Osteocyte (in vitro differentiated cells): ENCODE results near the gene ARHGAP12. TPM values are rescaled to one million over a fixed set of nuclear protein-coding genes. Genes with fewer than 3 reads are reported as not detected.

Experiments
- DNase-seq: peaks from one replicate; pipeline ENCODE4 v3.0.0; 2021; ENCODE audit warnings: mixed read lengths; ENCODE audit not compliant: unreplicated experiment; ENCODE audit errors: extremely low spot score
- H3K27ac Mint-ChIP-seq: one replicate; pipeline ENCODE4 v1.8.0; 2021; ENCODE audit warnings: mild to moderate bottlenecking, mixed read lengths; ENCODE audit not compliant: unreplicated experiment
- H3K27me3 Mint-ChIP-seq: one replicate; pipeline ENCODE4 v1.8.0; 2021; ENCODE audit warnings: mixed read lengths; ENCODE audit not compliant: unreplicated experiment
- H3K36me3 Mint-ChIP-seq: one replicate; pipeline ENCODE4 v1.8.0; 2021; ENCODE audit warnings: mixed read lengths; ENCODE audit not compliant: unreplicated experiment
- H3K4me1 Mint-ChIP-seq: one replicate; pipeline ENCODE4 v1.8.0; 2021; ENCODE audit warnings: mixed read lengths; ENCODE audit not compliant: unreplicated experiment
- H3K4me3 Mint-ChIP-seq: one replicate; pipeline ENCODE4 v1.8.0; 2021; ENCODE audit warnings: mild to moderate bottlenecking, moderate library complexity, mixed read lengths; ENCODE audit not compliant: unreplicated experiment
- H3K9me3 Mint-ChIP-seq: one replicate; pipeline ENCODE4 v1.8.0; 2021; ENCODE audit warnings: mixed read lengths; ENCODE audit not compliant: unreplicated experiment
- CTCF ChIP-seq: fragments of 200-600 bp; sonication (generic); IDR thresholded peaks from 2 replicates; pipeline ENCODE4 v1.5.0; 2021; ENCODE audit warnings: antibody characterized with exemption, mild to moderate bottlenecking, moderate library complexity
- total RNA-seq: library from RNA; stranded (reverse); gene quantifications from 2 replicates; pipeline ENCODE4 v1.2.1, GENCODE V29; 2021

The ARHGAP12 gene
- total RNA-seq, 1 donor from 2014 or later: 18.8 TPM

- H3K27me3 Mint-ChIP-seq: no peaks in the 10 kb centered on the region
- no peak overlapping the region for H3K27ac Mint-ChIP-seq
- no peak for DNase-seq
- no peak for TF ChIP-seq CTCF
- H3K36me3 Mint-ChIP-seq: no peaks in the 10 kb centered on the region
- H3K4me3 Mint-ChIP-seq: no peak overlapping the region
- H3K4me1 Mint-ChIP-seq: peaks cover 11% of the 10 kb centered on the region
- H3K9me3 Mint-ChIP-seq: peaks cover 4% of the 10 kb centered on the region
Measured at GRCh38 chr10:31961277-31962074, 32.8 kb upstream of the ARHGAP12 start.

GRCh38 chr10:31959461-31960173 lies 31.0 kb upstream of the ARHGAP12 start:
- H3K36me3 Mint-ChIP-seq: peaks cover under 1% of the 10 kb centered on the region
- H3K4me3 Mint-ChIP-seq: no peak overlapping the region
- H3K27me3 Mint-ChIP-seq: no peaks in the 10 kb centered on the region
- H3K9me3 Mint-ChIP-seq: peaks cover 5% of the 10 kb centered on the region
- DNase-seq: no peak
- TF ChIP-seq CTCF: no peak
- peaks cover 11% of the 10 kb centered on the region for H3K4me1 Mint-ChIP-seq
- no peak overlapping the region for H3K27ac Mint-ChIP-seq

- H3K4me3 Mint-ChIP-seq: no peak overlapping the region
Measured at GRCh38 chr10:31958856-31959255, 30.2 kb upstream of the ARHGAP12 start.

GRCh38 chr10:31956200-31956946 lies 27.7 kb upstream of the ARHGAP12 start:
- Mint-ChIP-seq H3K9me3 (peaks cover 11% of the 10 kb centered on the region), H3K27ac (no peak overlapping the region), H3K4me1 (peaks cover 9% of the 10 kb centered on the region), H3K27me3 (no peaks in the 10 kb centered on the region), H3K36me3 (peaks cover 4% of the 10 kb centered on the region), H3K4me3 (no peak overlapping the region)
- no peak for TF ChIP-seq CTCF
- no peak for DNase-seq

More at GRCh38 chr10:31958856-31959255, 30.2 kb upstream of the ARHGAP12 start:
- no peak for TF ChIP-seq CTCF
- Mint-ChIP-seq H3K27ac (no peak overlapping the region), H3K36me3 (peaks cover 4% of the 10 kb centered on the region), H3K27me3 (no peaks in the 10 kb centered on the region), H3K4me1 (peaks cover 11% of the 10 kb centered on the region), H3K9me3 (peaks cover 13% of the 10 kb centered on the region)
- DNase-seq: no peak
